ENCODE data around the gene OR6B3. TPM values are rescaled to one million over a fixed set of nuclear protein-coding genes. Genes with fewer than 3 reads are reported as not detected.
A peak's percentile ranks its signal among the peaks of the same experiment; 100 is the strongest.

The OR6B3 gene
- total RNA-seq, 2 experiments from 2014 or later, result not detected

DNA sequence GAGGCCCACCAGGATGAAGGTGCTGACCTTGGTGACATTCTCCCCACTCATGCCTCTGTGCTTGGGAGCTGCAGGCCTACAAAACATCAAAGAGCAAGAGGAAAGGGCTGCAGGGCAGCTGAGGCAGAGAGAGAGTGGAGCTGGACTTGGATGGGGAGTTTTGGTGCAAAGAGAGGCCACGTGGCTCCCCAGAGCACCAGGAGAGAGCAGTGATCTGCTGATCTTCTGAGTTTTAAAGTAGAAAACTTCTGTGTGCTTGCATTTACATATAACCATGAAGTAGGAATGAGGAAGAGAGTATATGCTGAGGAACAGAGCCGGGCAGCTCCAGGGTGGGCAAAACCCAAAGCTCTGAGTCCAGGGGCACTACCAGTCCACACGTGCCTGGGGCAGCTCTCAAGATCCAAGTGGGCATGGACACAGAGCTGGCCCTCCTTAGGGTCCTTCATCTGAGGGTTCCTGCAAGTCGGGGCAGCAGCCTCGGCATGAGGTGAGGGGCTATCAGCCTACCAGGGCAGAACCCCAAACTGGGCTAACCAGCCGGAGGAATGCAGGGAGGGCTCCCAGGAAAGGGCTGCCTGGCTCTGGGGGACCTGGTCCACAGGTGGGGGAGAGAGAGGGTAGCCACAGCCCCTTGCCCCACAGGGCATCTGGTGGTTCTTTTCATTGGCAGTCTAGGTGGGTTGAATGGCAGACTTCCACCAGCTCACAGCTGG lies 22.8 kb downstream of the OR6B3 start, which contains the start of gene OR6B2:
Gene OR6B2, minus strand, starts transcription at position 51 of the 716 bp plus-strand sequence. Its CDS starts 0 bp downstream, at position 51.
- no peak within 1 kb of the TSS for H3K27ac Mint-ChIP-seq
- no peak for DNase-seq
- H3K36me3 Mint-ChIP-seq (ENCODE audit: low read depth), result no peaks in the 10 kb centered on the region
- intact Hi-C loops (cut with micrococcal nuclease), result no loop called here
- TF ChIP-seq, protein P1, sequence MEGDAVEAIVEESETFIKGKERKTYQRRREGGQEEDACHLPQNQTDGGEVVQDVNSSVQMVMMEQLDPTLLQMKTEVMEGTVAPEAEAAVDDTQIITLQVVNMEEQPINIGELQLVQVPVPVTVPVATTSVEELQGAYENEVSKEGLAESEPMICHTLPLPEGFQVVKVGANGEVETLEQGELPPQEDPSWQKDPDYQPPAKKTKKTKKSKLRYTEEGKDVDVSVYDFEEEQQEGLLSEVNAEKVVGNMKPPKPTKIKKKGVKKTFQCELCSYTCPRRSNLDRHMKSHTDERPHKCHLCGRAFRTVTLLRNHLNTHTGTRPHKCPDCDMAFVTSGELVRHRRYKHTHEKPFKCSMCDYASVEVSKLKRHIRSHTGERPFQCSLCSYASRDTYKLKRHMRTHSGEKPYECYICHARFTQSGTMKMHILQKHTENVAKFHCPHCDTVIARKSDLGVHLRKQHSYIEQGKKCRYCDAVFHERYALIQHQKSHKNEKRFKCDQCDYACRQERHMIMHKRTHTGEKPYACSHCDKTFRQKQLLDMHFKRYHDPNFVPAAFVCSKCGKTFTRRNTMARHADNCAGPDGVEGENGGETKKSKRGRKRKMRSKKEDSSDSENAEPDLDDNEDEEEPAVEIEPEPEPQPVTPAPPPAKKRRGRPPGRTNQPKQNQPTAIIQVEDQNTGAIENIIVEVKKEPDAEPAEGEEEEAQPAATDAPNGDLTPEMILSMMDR (IDR thresholded peaks at IDR 0.05), result no peak
- H3K9me3 Mint-ChIP-seq, result no peaks in the 10 kb centered on the region
- ChIA-PET POLR2A (no interaction called here), CTCF (no interaction called here)
- no peak within 1 kb of the TSS for H3K4me3 Mint-ChIP-seq
- H3K27me3 Mint-ChIP-seq, result peaks cover 16% of the 10 kb centered on the region
- ATAC-seq, result no peak
- H3K4me1 Mint-ChIP-seq (ENCODE audit: low read depth), result no peaks in the 10 kb centered on the region

DNA sequence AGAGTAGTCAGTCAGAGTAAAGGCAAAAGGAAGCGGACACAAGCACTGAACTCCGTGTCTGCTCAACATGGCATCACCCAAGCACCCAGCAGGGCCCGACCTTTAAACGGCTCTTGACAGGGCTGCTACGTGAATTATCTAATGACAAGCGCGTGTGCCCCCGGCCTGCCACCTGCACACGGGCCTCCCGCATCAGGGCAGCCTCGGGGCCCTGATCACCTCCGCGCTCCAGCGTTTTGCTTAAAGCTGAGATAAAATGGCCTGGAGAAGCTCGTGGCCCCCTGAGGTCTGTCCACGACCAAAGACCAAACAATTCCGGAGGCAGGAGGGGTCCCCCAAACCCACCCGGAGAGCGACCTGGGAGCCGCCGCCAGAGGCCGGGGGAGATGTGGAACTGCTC lies 28.6 kb downstream of the OR6B3 start:
- peak overlapping the region; percentile 96 for H3K27ac Mint-ChIP-seq
- CTCF ChIA-PET, result interaction anchor here (0.7 to 1.7 kb wide), 2 partner anchors 12 to 33 kb away, joined by 3 to 5 read pairs; no protein-coding TSS in a partner anchor
- no peaks in the 10 kb centered on the region for H3K9me3 Mint-ChIP-seq
- H3K27me3 Mint-ChIP-seq, result peaks cover 1% of the 10 kb centered on the region
- TF ChIP-seq, protein P1 (IDR thresholded peaks at IDR 0.05), result no peak
- DNase-seq (peak; percentile 48), ATAC-seq (peak; percentile 52)
- H3K4me1 Mint-ChIP-seq (ENCODE audit: low read depth), result peaks cover 17% of the 10 kb centered on the region
- intact Hi-C loops (cut with micrococcal nuclease), result no loop called here
- POLR2A ChIA-PET, result interaction anchor here (0.6 to 2.3 kb wide), 10 partner anchors 8 to 1697 kb away, joined by 3 to 10 read pairs (median 3); no protein-coding TSS in a partner anchor
- peaks cover 20% of the 10 kb centered on the region for H3K36me3 Mint-ChIP-seq (ENCODE audit: low read depth)
- H3K4me3 Mint-ChIP-seq, result peak overlapping the region; percentile 97

DNA sequence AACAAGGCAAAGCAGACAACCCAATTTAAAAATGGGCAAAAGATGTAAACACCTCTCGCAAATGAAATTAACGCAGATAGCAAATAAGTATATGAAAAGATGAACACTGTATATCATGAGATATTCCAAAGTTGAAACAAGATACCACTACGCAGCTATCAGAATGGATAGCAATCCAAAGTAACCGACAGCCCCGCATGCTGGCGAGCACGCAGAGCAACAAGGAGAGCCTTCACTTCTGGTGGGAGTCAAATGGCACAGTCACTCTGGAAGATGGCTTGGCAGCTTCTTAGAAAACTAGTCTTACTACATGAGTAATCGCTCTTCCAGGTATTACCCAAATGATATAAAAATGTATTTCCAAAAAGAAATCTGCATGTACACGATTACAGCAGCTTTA lies 29.5 kb downstream of the OR6B3 start:
- H3K27me3 Mint-ChIP-seq, result peaks cover 1% of the 10 kb centered on the region
- ChIA-PET POLR2A (interaction anchor here (0.7 kb wide), 1 partner anchor 20 kb away, joined by 3 read pairs; no protein-coding TSS in a partner anchor), CTCF (interaction anchor here (1.0 to 1.5 kb wide), 2 partner anchors 11 to 14 kb away, joined by 3 to 4 read pairs; no protein-coding TSS in a partner anchor)
- peaks cover 25% of the 10 kb centered on the region for H3K36me3 Mint-ChIP-seq (ENCODE audit: low read depth)
- peak overlapping the region; percentile 96 for H3K27ac Mint-ChIP-seq
- TF ChIP-seq, protein P1 (IDR thresholded peaks at IDR 0.05), result no peak
- DNase-seq (peak; percentile 8), ATAC-seq (no peak)
- H3K4me3 Mint-ChIP-seq, result peak overlapping the region; percentile 97
- H3K4me1 Mint-ChIP-seq (ENCODE audit: low read depth), result peaks cover 17% of the 10 kb centered on the region
- no peaks in the 10 kb centered on the region for H3K9me3 Mint-ChIP-seq
- intact Hi-C loops (cut with micrococcal nuclease), result no loop called here

DNA sequence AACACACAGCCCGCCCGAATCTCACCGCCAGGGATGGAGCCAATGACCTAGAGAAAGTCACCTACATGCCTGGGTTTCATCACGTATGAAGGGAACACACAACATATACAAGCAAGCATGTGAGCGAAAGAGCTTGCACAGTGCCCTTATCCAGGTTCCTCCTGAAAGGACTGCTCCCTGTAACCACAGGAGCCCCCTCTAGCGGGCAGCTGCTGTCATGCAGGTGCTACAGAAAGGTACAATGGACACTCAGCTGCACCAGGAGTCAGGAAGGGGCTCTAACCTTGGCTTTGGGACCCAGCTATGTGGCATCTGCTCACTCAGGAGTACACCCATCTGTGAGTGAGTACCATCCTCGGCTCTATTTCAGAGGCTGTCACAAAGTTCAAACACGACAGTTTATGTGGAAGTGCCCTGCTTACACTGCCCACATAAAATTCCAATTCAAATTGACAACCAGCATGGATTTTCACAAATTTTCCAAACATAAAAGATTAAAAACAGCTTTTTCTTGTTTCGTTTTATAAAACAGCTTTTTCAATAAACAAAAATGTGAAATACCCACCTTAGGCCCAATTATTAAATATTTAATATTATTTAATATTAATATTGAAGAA lies 31.7 kb downstream of the OR6B3 start:
- peaks cover 43% of the 10 kb centered on the region for H3K36me3 Mint-ChIP-seq (ENCODE audit: low read depth)
- ATAC-seq, result peak; percentile 47
- peak; percentile 83 for DNase-seq
- intact Hi-C loops (cut with micrococcal nuclease), result no loop called here
- peaks cover 20% of the 10 kb centered on the region for H3K4me1 Mint-ChIP-seq (ENCODE audit: low read depth)
- H3K27ac Mint-ChIP-seq, result no peak overlapping the region
- H3K4me3 Mint-ChIP-seq, result no peak overlapping the region
- CTCF ChIA-PET, result interaction anchor here (0.6 to 2.4 kb wide), 15 partner anchors 9 to 122 kb away, joined by 3 to 27 read pairs (median 3); no protein-coding TSS in a partner anchor
- POLR2A ChIA-PET, result interaction anchor here (1.1 kb wide), 1 partner anchor 9 kb away, joined by 3 read pairs; no protein-coding TSS in a partner anchor
- TF ChIP-seq, protein P1 (IDR thresholded peaks at IDR 0.05), result peak; percentile 70
- H3K9me3 Mint-ChIP-seq, result no peaks in the 10 kb centered on the region
- no peaks in the 10 kb centered on the region for H3K27me3 Mint-ChIP-seq
